ENCODE data around the gene TMEM108. TPM values are rescaled to one million over a fixed set of nuclear protein-coding genes. Genes with fewer than 3 reads are reported as not detected.

The TMEM108 gene
- total RNA-seq, 4 donors from 2014 or later = 0.54 to 2.9 (median 1.4) TPM

DNA sequence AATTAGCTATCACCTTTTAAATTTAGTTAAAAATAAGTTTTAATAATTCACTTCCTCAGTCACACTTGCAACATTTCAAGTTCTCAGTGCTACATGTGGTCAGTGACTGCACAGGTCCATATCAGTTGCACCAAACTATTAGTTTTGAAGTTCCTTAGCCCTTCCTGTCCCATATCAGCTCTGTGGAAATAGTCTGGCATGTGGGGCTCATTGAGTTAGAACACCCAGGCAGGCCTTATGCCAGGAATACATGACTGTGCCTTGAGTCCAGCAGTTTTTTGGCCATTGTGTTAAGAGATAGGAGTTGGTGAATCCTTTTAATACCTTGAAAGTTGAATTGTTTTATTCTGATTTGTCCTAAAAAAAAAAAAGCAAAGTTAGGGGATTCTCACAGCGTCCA lies 207.9 kb downstream of the TMEM108 start:
- H3K4me3 ChIP-seq (ENCODE audit: low read depth, poor library complexity, severe bottlenecking) = no peak overlapping the region
- intact Hi-C loops (cut with DNase I; ENCODE audit: low total_unique reads) = no loop called here
- WGBS, 2 donors = 92 to 96% methylated on average over 1 of the region's 1 CpG
- no peak for TF ChIP-seq POLR2A (IDR thresholded peaks at IDR 0.05)
- TF ChIP-seq, protein P1, sequence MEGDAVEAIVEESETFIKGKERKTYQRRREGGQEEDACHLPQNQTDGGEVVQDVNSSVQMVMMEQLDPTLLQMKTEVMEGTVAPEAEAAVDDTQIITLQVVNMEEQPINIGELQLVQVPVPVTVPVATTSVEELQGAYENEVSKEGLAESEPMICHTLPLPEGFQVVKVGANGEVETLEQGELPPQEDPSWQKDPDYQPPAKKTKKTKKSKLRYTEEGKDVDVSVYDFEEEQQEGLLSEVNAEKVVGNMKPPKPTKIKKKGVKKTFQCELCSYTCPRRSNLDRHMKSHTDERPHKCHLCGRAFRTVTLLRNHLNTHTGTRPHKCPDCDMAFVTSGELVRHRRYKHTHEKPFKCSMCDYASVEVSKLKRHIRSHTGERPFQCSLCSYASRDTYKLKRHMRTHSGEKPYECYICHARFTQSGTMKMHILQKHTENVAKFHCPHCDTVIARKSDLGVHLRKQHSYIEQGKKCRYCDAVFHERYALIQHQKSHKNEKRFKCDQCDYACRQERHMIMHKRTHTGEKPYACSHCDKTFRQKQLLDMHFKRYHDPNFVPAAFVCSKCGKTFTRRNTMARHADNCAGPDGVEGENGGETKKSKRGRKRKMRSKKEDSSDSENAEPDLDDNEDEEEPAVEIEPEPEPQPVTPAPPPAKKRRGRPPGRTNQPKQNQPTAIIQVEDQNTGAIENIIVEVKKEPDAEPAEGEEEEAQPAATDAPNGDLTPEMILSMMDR (IDR thresholded peaks at IDR 0.05) = no peak
- no peak for DNase-seq (ENCODE audit: low spot score in 2 of 2)

DNA sequence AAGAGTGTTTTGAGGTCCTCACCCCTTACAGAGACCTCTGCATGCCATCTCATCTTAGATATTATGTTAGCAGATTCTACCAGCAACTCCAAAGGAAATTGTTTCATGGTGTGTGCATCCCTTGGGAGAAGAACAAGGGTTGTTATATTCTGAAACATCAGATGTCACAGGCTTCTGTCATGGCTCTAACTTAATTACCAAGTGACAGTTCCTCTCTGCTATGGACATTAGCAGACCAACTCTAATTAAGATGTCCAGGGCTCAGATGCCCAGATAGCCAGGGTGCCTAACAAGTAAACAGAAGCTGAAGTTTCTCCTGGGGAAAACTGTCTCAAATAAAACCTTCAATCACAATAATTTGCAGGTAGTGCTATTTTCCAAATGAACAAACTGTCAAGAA lies 208.6 kb downstream of the TMEM108 start:
- DNase-seq (ENCODE audit: low spot score in 2 of 2) = no peak
- TF ChIP-seq, protein P1 (IDR thresholded peaks at IDR 0.05) = no peak
- no peak for TF ChIP-seq POLR2A (IDR thresholded peaks at IDR 0.05)
- intact Hi-C loops (cut with DNase I; ENCODE audit: low total_unique reads) = no loop called here
- H3K4me3 ChIP-seq (ENCODE audit: low read depth, poor library complexity, severe bottlenecking) = no peak overlapping the region

DNA sequence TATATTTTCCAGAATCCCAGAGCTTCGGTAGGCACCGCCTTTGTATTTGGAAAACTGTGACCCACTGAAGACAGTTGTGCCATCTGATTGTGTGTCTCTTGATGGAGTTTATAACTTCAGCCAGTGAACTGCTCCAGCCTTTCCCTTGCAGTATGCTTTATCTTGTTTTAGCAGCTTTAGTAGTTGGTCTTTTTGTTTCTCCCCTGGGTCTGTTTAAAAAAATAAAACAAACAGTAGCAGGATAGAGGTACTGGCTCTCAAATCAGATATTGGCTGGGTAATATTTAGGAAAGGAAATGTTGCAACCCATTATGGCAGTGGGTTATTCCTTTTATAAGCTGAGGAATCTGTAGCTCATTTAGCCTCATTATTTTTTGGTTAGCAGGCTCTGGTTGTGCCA lies 210.2 kb downstream of the TMEM108 start:
- no peak overlapping the region for H3K4me3 ChIP-seq (ENCODE audit: low read depth, poor library complexity, severe bottlenecking)
- TF ChIP-seq POLR2A (IDR thresholded peaks at IDR 0.05) = no peak
- TF ChIP-seq, protein P1 (IDR thresholded peaks at IDR 0.05) = no peak

DNA sequence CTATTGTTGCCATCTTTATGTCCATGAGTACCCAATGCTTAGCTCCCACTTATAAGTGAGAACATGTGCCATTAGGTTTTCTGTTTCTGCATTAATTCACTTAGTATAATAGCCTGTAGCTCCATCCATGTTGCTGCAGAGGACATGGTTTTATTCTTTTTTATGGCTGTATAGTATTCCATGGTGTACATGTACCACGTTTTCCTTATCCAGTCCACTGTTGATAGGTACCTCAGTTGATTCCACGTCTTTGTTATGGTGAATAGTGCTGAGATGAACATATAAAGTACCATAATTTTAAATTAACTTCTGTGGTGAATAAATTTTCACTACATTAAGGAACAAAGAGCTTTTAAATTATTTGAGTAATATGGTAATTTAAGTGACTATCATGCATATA lies 211.3 kb downstream of the TMEM108 start:
- TF ChIP-seq, protein P1 (IDR thresholded peaks at IDR 0.05) = no peak
- no peak for TF ChIP-seq POLR2A (IDR thresholded peaks at IDR 0.05)
- intact Hi-C loops (cut with DNase I; ENCODE audit: low total_unique reads) = no loop called here
- H3K4me3 ChIP-seq (ENCODE audit: low read depth, poor library complexity, severe bottlenecking) = no peak overlapping the region
- WGBS, 2 donors = 87 to 94% methylated on average over 2 of the region's 2 CpGs
- no peak for DNase-seq (ENCODE audit: low spot score in 2 of 2)

More for the DNA sequence above, 210.2 kb downstream of the TMEM108 start:
- DNase-seq (ENCODE audit: low spot score in 2 of 2) = no peak
- intact Hi-C loops (cut with DNase I; ENCODE audit: low total_unique reads) = no loop called here
- WGBS, 2 donors = 78 to 82% methylated on average over 2 of the region's 2 CpGs

DNA sequence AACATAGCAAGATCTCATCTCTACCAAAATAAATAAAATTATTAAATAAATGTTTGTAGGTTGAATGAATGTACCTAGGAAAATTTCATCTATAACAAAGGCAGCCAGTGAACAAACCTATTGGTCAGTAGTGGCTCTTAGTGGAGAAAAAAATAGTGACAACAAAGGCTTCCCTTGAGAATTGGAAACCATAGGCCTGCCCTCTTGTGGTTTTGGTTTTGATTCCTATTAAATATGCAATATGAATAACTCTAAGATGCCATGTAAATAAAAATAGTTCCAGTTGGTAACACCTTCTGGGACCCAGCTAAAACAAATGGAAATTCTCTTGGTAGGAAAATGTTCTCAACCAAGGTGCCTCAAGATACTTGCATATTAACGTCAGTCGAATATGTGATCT lies 216.0 kb downstream of the TMEM108 start:
- no peak overlapping the region for H3K4me3 ChIP-seq (ENCODE audit: low read depth, poor library complexity, severe bottlenecking)
- no peak for DNase-seq (ENCODE audit: low spot score in 2 of 2)
- intact Hi-C loops (cut with DNase I; ENCODE audit: low total_unique reads) = no loop called here
- 94 to 97% methylated on average over 2 of the region's 2 CpGs for WGBS, 2 donors
- TF ChIP-seq, protein P1 (IDR thresholded peaks at IDR 0.05) = no peak
- TF ChIP-seq POLR2A (IDR thresholded peaks at IDR 0.05) = no peak

DNA sequence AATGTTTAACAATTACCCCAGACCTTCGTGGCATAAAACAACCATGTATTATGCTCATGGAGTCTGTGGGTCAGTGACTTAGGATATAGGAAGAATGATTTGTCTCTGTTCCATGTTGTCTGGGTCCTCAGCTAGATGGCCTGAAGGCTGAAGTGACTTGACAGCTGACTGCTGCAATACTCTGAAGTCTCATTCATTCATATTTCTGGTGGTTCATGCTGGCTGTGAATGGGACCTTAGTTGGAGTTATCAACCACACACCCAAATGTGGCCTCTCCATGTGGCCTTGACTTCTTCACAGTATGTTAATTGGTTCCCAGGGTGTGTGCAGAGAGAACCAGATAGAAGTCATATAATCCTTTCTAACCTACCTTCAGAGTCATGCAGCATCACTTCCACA lies 216.5 kb downstream of the TMEM108 start:
- WGBS, 2 donors = 88 to 89% methylated on average over 1 of the region's 1 CpG
- no peak for DNase-seq (ENCODE audit: low spot score in 2 of 2)
- no peak overlapping the region for H3K4me3 ChIP-seq (ENCODE audit: low read depth, poor library complexity, severe bottlenecking)
- intact Hi-C loops (cut with DNase I; ENCODE audit: low total_unique reads) = no loop called here
- TF ChIP-seq POLR2A (IDR thresholded peaks at IDR 0.05) = no peak
- TF ChIP-seq, protein P1 (IDR thresholded peaks at IDR 0.05) = no peak

Measured in lower leg skin (tissue), 4 donors.